K562 (cell line): ENCODE results near the gene GFRA1. TPM values are rescaled to one million over a fixed set of nuclear protein-coding genes. Genes with fewer than 3 reads are reported as not detected.

Experiments used
- ATAC-seq: fragments of 200-7000 bp; cut with Tn5 transposase; 3 replicates; pipeline ENCODE4 v1.9.1; 2020; ENCODE audit warnings: moderate library complexity
- BruUV-seq: library from RNA; stranded (reverse); fragments of 400-500 nt; replicated peaks from 2 replicates; lab custom pipeline; 2021; lab: Mats Ljungman, UMichigan
- CTCF ChIA-PET: fragments of 300-600 bp; formaldehyde crosslinking; extraction: SDS; loops from one replicate; lab custom pipeline; 2021; ENCODE audit warnings: low intra/inter-chr PET ratio; lab: Yijun Ruan, JAX
- POLR2A ChIA-PET: fragments of 300-600, 350-650 bp; sonication (Branson Sonifier 250); formaldehyde crosslinking; extraction: SDS; loops from one replicate; lab custom pipeline; 2021; ENCODE audit warnings: antibody characterized with exemption, inconsistent platforms; lab: Yijun Ruan, JAX
- DNase-seq, 4 experiments: peaks; one replicate each; pipeline versions ENCODE4 v3.0.0 to v3.0.0-alpha.2; 2011 to 2018; ENCODE audit warnings: low spot score in 3 of 4, mixed read lengths in 3 of 4; ENCODE audit errors: extremely low read depth in 1 of 4
- FAIRE-seq: peaks from 2 replicates; lab custom pipeline; 2011; peaks lifted over from hg19 to GRCh38; lab: Jason Lieb, UNC
- H2AFZ ChIP-seq: 2 replicates; pipeline ENCODE4 v1.6.0; 2011; ENCODE audit warnings: low read depth, low read length, control low read depth, inconsistent platforms
- H3K27ac ChIP-seq: fragments of 200-600 bp; 3 replicates; pipeline ENCODE4 v1.8.0; 2011; ENCODE audit warnings: low read depth, mild to moderate bottlenecking, control low read depth, inconsistent platforms, low read length, moderate library complexity, mixed read lengths; ENCODE audit errors: extremely low read depth
- H3K27me3 ChIP-seq, 2 experiments: fragments of 300-600 bp in 1 of 2; 2 replicates in 1 of 2; 3 replicates in 1 of 2; pipeline versions ENCODE4 v1.6.0 to v1.8.0; 2011; ENCODE audit warnings: inconsistent platforms in 2 of 2, low read length in 2 of 2, mild to moderate bottlenecking in 1 of 2, mixed read lengths in 1 of 2, moderate library complexity in 1 of 2; ENCODE audit not compliant: control insufficient read depth in 2 of 2, insufficient read depth in 2 of 2
- H3K36me3 ChIP-seq: fragments of 300-600 bp; 3 replicates; pipeline ENCODE4 v1.8.0; 2011; ENCODE audit warnings: mild to moderate bottlenecking, low read length, inconsistent platforms; ENCODE audit not compliant: control insufficient read depth, insufficient read depth
- H3K4me1 ChIP-seq, 2 experiments: fragments of 200-600 bp in 1 of 2; replicated peaks in 1 of 2; 2 replicates in 1 of 2; 3 replicates in 1 of 2; pipeline versions ENCODE4 v1.5.1 to v1.8.0; 2011; ENCODE audit warnings: inconsistent platforms in 2 of 2, low read length in 2 of 2, mild to moderate bottlenecking in 1 of 2, mixed read lengths in 1 of 2, moderate library complexity in 1 of 2; ENCODE audit not compliant: control insufficient read depth in 2 of 2, insufficient read depth in 2 of 2
- H3K4me2 ChIP-seq: 2 replicates; pipeline ENCODE4 v1.6.1; 2011; ENCODE audit warnings: low read length, control low read depth, inconsistent platforms, mixed read lengths; ENCODE audit not compliant: insufficient read depth
- H3K4me3 ChIP-seq: fragments of 200-600 bp; sonication (generic), shearing (Covaris generic); 2 replicates; pipeline ENCODE4 v1.5.1; 2016; ENCODE audit warnings: control low read depth, inconsistent platforms
- H3K79me2 ChIP-seq: fragments of 200-600 bp; 3 replicates; pipeline ENCODE4 v1.8.0; 2011; ENCODE audit warnings: low read length, inconsistent platforms; ENCODE audit not compliant: control insufficient read depth, insufficient read depth
- H3K9ac ChIP-seq, 2 experiments: 2 replicates each; pipeline versions ENCODE4 v1.6.0 to v1.6.1; 2011; ENCODE audit warnings: low read depth in 2 of 2, low read length in 2 of 2, control low read depth in 1 of 2, inconsistent platforms in 1 of 2, mild to moderate bottlenecking in 1 of 2, mixed read lengths in 1 of 2; ENCODE audit not compliant: insufficient read depth in 1 of 2
- H3K9me1 ChIP-seq: one replicate; pipeline ENCODE4 v1.6.0; 2011; ENCODE audit warnings: inconsistent platforms, mild to moderate bottlenecking, low read length, moderate library complexity; ENCODE audit not compliant: control insufficient read depth, insufficient read depth
- H3K9me3 ChIP-seq: replicated peaks from 2 replicates; pipeline ENCODE4 v1.5.1; 2011; ENCODE audit warnings: low read depth, low read length, inconsistent platforms; ENCODE audit not compliant: control insufficient read depth, insufficient read depth
- H4K20me1 ChIP-seq: replicated peaks from 2 replicates; pipeline ENCODE4 v1.6.1; 2011; ENCODE audit warnings: low read length, inconsistent platforms, mixed read lengths; ENCODE audit not compliant: control insufficient read depth, insufficient read depth
- STAT5B ChIP-seq: fragments of 250-450 bp; sonication (Bioruptor Pico); IDR thresholded peaks from 2 replicates; pipeline ENCODE4 v1.8.0; 2021; ENCODE audit warnings: mild to moderate bottlenecking, inconsistent platforms
- ZC3H11A ChIP-seq: IDR thresholded peaks from 2 replicates; pipeline ENCODE4 v1.6.1; 2012; ENCODE audit warnings: low read depth, low read length, improper control_type of control experiment
- ZNF589 ChIP-seq: fragments of 200-800 bp; sonication (Bioruptor generic); IDR thresholded peaks from 2 replicates; pipeline ENCODE4 v1.6.1; 2016; ENCODE audit warnings: low read depth, missing genetic modification characterization, missing compliant biosample characterization
- WGBS: fragments of 100-300 bp; shearing (Covaris generic); methylation state at CpG from one replicate; pipeline ENCODE4 v1.1.6; 2016; ENCODE audit warnings: low coverage, mixed read lengths; ENCODE audit not compliant: insufficient coverage; ENCODE audit errors: missing lambda C conversion rate; 5-methylcytosine and 5-hydroxymethylcytosine counted together
- in situ Hi-C: fragments of 300-500 bp; cut with MboI; formaldehyde crosslinking; loops from 4 replicates; pipeline ENCODE4 v1.15.0; 2018; ENCODE audit warnings: inconsistent platforms, mixed read lengths
- intact Hi-C: fragments of 100-400 bp; cut with micrococcal nuclease; formaldehyde crosslinking; loops from 2 replicates; pipeline ENCODE4 v1.14.2; 2022
- polyA plus RNA-seq, 8 experiments: library from polyadenylated mRNA; depleted of rRNA in 4 of 8; stranded (reverse) in 5 of 8; unstranded in 3 of 8; fragments of >200 nt; fragmentation: Nextera tagmentation in 2 of 8; fragmentation: Illumina TruSeq in 1 of 8; extraction: Ambion mirVana in 2 of 8; extraction: Trizol in 1 of 8; gene quantifications; 2 replicates each; pipeline versions ENCODE4 v1.2.1 to v1.2.3, GENCODE V29; 2011 to 2014; ENCODE audit warnings: inconsistent platforms in 1 of 8, missing spikeins in 1 of 8
- total RNA-seq, 7 experiments: library from RNA; depleted of rRNA in 6 of 7; stranded (reverse); fragments of >200 nt in 6 of 7; fragmentation: Illumina TruSeq in 2 of 7; extraction: Trizol in 2 of 7; gene quantifications; 2 replicates each; pipeline versions ENCODE4 v1.2.1 to v1.2.3, GENCODE V29; 2011 to 2021; ENCODE audit warnings: low replicate concordance in 1 of 7

GFRA1 gene
- total and polyA plus RNA-seq, 9 of the 15 experiments (the other 6 are each of a cell fraction or from before 2014, with no cell fraction given), result 0.04 TPM; not detected in 8

- TF ChIP-seq STAT5B (CRISPR knock-in tag), result no peak
- TF ChIP-seq, all 486 proteins: peak for 0
Observed at GRCh38 chr10:116268976-116269375, 4.0 kb downstream of the GFRA1 start (continued).

- DNase-seq (no peak), ATAC-seq (no peak), FAIRE-seq (no peak)
- Histone ChIP-seq H3K4me3 (no peak overlapping the region), H3K9me3 (no peaks in the 10 kb centered on the region), H3K9me1 (no peaks in the 10 kb centered on the region), H3K4me2 (no peak overlapping the region), H3K27me3 (peaks cover 0 to 2% of the 10 kb centered on the region in 2 experiments; a peak in 1 of 5 replicates), H2AFZ (no peak overlapping the region), H4K20me1 (no peaks in the 10 kb centered on the region), H3K79me2 (no peaks in the 10 kb centered on the region), H3K36me3 (no peaks in the 10 kb centered on the region), H3K27ac (no peak overlapping the region), H3K9ac (no peak overlapping the region), H3K4me1 (no peaks in the 10 kb centered on the region)
- ChIA-PET POLR2A (interaction anchor here (0.7 kb wide), 1 partner anchor 52 kb away, joined by 3 read pairs; no protein-coding TSS in a partner anchor), CTCF (no interaction called here)
- TF ChIP-seq ZNF589 (CRISPR knock-in tag), result no peak
- TF ChIP-seq ZC3H11A, result no peak
- BruUV-seq, result no TSS peak
- 1% methylated on average over 8 of the region's 10 CpGs for WGBS
- in situ Hi-C loops (no loop called here), intact Hi-C loops (no loop called here)
Observed at GRCh38 chr10:116265686-116266085, 7.3 kb downstream of the GFRA1 start.
